Measurements from ENCODE around the gene COPS2.

COPS2 gene

GRCh38 chr15:49163678-49164077 is 8.3 kb upstream of the COPS2 start:
- no peak for DNase-seq (ENCODE audit: low read depth in 4 of 4, low spot score in 1 of 4)

- DNase-seq (ENCODE audit: low read depth in 4 of 4, low spot score in 1 of 4): no peak
Measured at GRCh38 chr15:49155834-49156627, 632 bp upstream of the COPS2 start.

- DNase-seq (ENCODE audit: low read depth in 4 of 4, low spot score in 1 of 4): no peak
Measured at GRCh38 chr15:49154799-49155109, 645 bp downstream of the COPS2 start.

- no peak for DNase-seq (ENCODE audit: low read depth in 4 of 4, low spot score in 1 of 4)
Measured at GRCh38 chr15:49154359-49154758, 1.0 kb downstream of the COPS2 start.

GRCh38 chr15:49152552-49153312 is 2.7 kb downstream of the COPS2 start:
- no peak for DNase-seq (ENCODE audit: low read depth in 4 of 4, low spot score in 1 of 4)

- no peak for DNase-seq (ENCODE audit: low read depth in 4 of 4, low spot score in 1 of 4)
Measured at GRCh38 chr15:49151831-49152230, 3.6 kb downstream of the COPS2 start.

GRCh38 chr15:49148727-49149126 is 6.7 kb downstream of the COPS2 start:
- no peak for DNase-seq (ENCODE audit: low read depth in 4 of 4, low spot score in 1 of 4)

- DNase-seq (ENCODE audit: low read depth in 4 of 4, low spot score in 1 of 4): no peak
Measured at GRCh38 chr15:49148298-49148697, 7.1 kb downstream of the COPS2 start.

- peak in 1 of 4 experiments; percentile 4 for DNase-seq (ENCODE audit: low read depth in 4 of 4, low spot score in 1 of 4)
Measured at GRCh38 chr15:49145651-49146609, 9.5 kb downstream of the COPS2 start.

- DNase-seq (ENCODE audit: low read depth in 4 of 4, low spot score in 1 of 4): no peak
Measured at GRCh38 chr15:49137861-49138260, 17.5 kb downstream of the COPS2 start.

- no peak for DNase-seq (ENCODE audit: low read depth in 4 of 4, low spot score in 1 of 4)
Measured at GRCh38 chr15:49135911-49136310, 19.5 kb downstream of the COPS2 start.

- no peak for DNase-seq (ENCODE audit: low read depth in 4 of 4, low spot score in 1 of 4)
Measured at GRCh38 chr15:49135342-49135857, 20.0 kb downstream of the COPS2 start.

- DNase-seq (ENCODE audit: low read depth in 4 of 4, low spot score in 1 of 4): no peak
Measured at GRCh38 chr15:49134683-49135341, 20.6 kb downstream of the COPS2 start.

GRCh38 chr15:49131403-49131802 is 24.0 kb downstream of the COPS2 start:
- no peak for DNase-seq (ENCODE audit: low read depth in 4 of 4, low spot score in 1 of 4)

- no peak for DNase-seq (ENCODE audit: low read depth in 4 of 4, low spot score in 1 of 4)
Measured at GRCh38 chr15:49124371-49124770, 31.0 kb downstream of the COPS2 start.

GRCh38 chr15:49122541-49123062 is 32.8 kb downstream of the COPS2 start:
- DNase-seq (ENCODE audit: low read depth in 4 of 4, low spot score in 1 of 4): no peak

GRCh38 chr15:49121901-49122300 is 33.5 kb downstream of the COPS2 start:
- DNase-seq (ENCODE audit: low read depth in 4 of 4, low spot score in 1 of 4): no peak

- DNase-seq (ENCODE audit: low read depth in 4 of 4, low spot score in 1 of 4): no peak
Measured at GRCh38 chr15:49120832-49121231, 34.6 kb downstream of the COPS2 start.

- DNase-seq (ENCODE audit: low read depth in 4 of 4, low spot score in 1 of 4): no peak
Measured at GRCh38 chr15:49116108-49116857, 39.1 kb downstream of the COPS2 start.

GRCh38 chr15:49115062-49115461 is 40.3 kb downstream of the COPS2 start:
- DNase-seq (ENCODE audit: low read depth in 4 of 4, low spot score in 1 of 4): no peak

Data from stimulated activated CD4-positive, alpha-beta T cell treated with anti-CD3 and anti-CD28 coated beads, Interleukin-1b, Interleukin-23, amount 100 ng/mL, for 24 hours (primary cell).